IPS DF 4.7 (cell line): ENCODE measurements around the gene C11orf54.

Source experiments
- DNase-seq: peaks from one replicate; pipeline ENCODE4 v3.0.0-alpha.2; 2013; ENCODE audit warnings: low spot score; ENCODE audit errors: extremely low read depth

The C11orf54 gene

GRCh38 chr11:93741094-93741881 is at the start of gene C11orf54, which contains the start of gene TAF1D:
Gene C11orf54, plus strand, starts transcription at chr11:93741672. Its CDS starts 5,722 bp downstream, at chr11:93747394.
Gene TAF1D, minus strand, starts transcription at chr11:93741495. Its CDS starts 2,191 bp downstream, at chr11:93739304.
- DNase-seq = peak; percentile 95

- no peak for DNase-seq
Observed at GRCh38 chr11:93694109-93694508, 47.4 kb upstream of the C11orf54 start.

GRCh38 chr11:93694557-93694956 is 46.9 kb upstream of the C11orf54 start:
- no peak for DNase-seq

GRCh38 chr11:93697611-93698010 is 43.9 kb upstream of the C11orf54 start:
- no peak for DNase-seq

- no peak for DNase-seq
Observed at GRCh38 chr11:93700830-93701229, 40.6 kb upstream of the C11orf54 start.

GRCh38 chr11:93704237-93704636 is 37.2 kb upstream of the C11orf54 start:
- DNase-seq = no peak

GRCh38 chr11:93710239-93710638 is 31.2 kb upstream of the C11orf54 start:
- DNase-seq = no peak

GRCh38 chr11:93712678-93713077 is 28.8 kb upstream of the C11orf54 start:
- DNase-seq = no peak

GRCh38 chr11:93715797-93716396 is 25.6 kb upstream of the C11orf54 start:
- no peak for DNase-seq

GRCh38 chr11:93717501-93717900 is 24.0 kb upstream of the C11orf54 start:
- DNase-seq = no peak

- no peak for DNase-seq
Observed at GRCh38 chr11:93718057-93718563, 23.4 kb upstream of the C11orf54 start.

GRCh38 chr11:93719310-93719709 is 22.2 kb upstream of the C11orf54 start:
- DNase-seq = no peak

GRCh38 chr11:93720522-93720921 is 20.9 kb upstream of the C11orf54 start:
- DNase-seq = no peak

GRCh38 chr11:93724089-93724488 is 17.4 kb upstream of the C11orf54 start:
- no peak for DNase-seq

GRCh38 chr11:93727985-93728791 is 13.3 kb upstream of the C11orf54 start:
- DNase-seq = no peak

- DNase-seq = no peak
Observed at GRCh38 chr11:93728792-93729128, 12.7 kb upstream of the C11orf54 start.

GRCh38 chr11:93729129-93729616 is 12.3 kb upstream of the C11orf54 start:
- DNase-seq = no peak

GRCh38 chr11:93730108-93731107 is 11.1 kb upstream of the C11orf54 start:
- DNase-seq = no peak

GRCh38 chr11:93732237-93732892 is 9.1 kb upstream of the C11orf54 start:
- DNase-seq = no peak

GRCh38 chr11:93733474-93733873 is 8.0 kb upstream of the C11orf54 start:
- DNase-seq = no peak
